Bronchial epithelial cell (primary cell): Measurements from ENCODE around the gene WNT7B. TPM values are rescaled to one million over a fixed set of nuclear protein-coding genes. Genes with fewer than 3 reads are reported as not detected.

Experiments
- DNase-seq: peaks from one replicate; pipeline ENCODE4 v3.0.0-alpha.2; 2010; ENCODE audit warnings: low read depth
- FAIRE-seq: peaks from 2 replicates; lab custom pipeline; 2011; peaks lifted over from hg19 to GRCh38; lab: Jason Lieb, UNC
- H3K27me3 ChIP-seq: 2 replicates; pipeline ENCODE4 v1.5.1; 2011; ENCODE audit warnings: low read length; ENCODE audit not compliant: control insufficient read depth, insufficient read depth
- H3K36me3 ChIP-seq: 2 replicates; pipeline ENCODE4 v1.5.1; 2011; ENCODE audit warnings: low read length; ENCODE audit not compliant: control insufficient read depth, insufficient read depth
- H3K4me3 ChIP-seq: 2 replicates; pipeline ENCODE4 v1.5.1; 2011; ENCODE audit warnings: mild to moderate bottlenecking, low read depth, low read length, control low read depth
- total RNA-seq: library from RNA; depleted of rRNA; stranded (reverse); fragments of >200 nt; gene quantifications from 2 replicates; pipeline ENCODE4 v1.2.1, GENCODE V29; 2014
- TF ChIP-seq, protein P1 (sequence below): IDR thresholded peaks from 2 replicates; pipeline ENCODE4 v1.5.1; 2011; ENCODE audit warnings: mild to moderate bottlenecking, moderate library complexity, low read length, control low read depth, inconsistent platforms; ENCODE audit not compliant: insufficient read depth, severe bottlenecking

The WNT7B gene
- total RNA-seq, 1 donor from 2014 or later = 18.2 TPM

DNA sequence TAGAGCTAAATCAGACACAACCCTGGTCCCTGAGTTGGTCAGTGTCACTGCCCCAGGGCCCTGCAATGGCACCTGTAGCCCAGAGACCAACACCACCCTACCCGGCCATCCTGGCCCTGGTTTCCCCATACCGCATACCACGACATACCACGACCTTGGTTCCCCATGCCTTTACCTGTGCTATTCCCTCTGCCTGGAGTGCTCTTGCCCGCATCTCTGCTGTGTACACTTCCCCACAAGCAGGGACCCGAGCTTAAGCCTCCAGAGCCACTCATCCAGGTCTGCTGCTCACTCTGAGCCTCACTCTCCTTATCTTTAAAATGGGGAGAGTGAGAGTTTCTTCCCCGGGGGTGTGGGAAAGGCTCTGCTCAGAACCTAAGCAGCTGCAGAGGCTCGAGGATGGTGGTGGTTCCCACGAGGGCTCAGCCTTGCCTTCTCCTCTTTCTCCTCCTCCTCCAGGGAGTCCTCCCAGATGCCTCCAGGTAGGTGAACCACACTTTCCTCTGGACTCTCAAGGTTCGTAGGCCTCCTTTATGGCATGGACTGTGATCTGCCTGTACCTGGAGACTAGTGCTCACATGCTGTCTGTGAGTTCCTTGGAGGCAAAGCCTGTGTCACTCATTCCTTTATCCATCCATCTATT lies 48.1 kb downstream of the WNT7B start:
- Histone ChIP-seq H3K36me3 (peaks cover 10% of the 10 kb centered on the region), H3K27me3 (no peaks in the 10 kb centered on the region), H3K4me3 (no peak overlapping the region)
- FAIRE-seq (peak; percentile 70), DNase-seq (no peak)
- TF ChIP-seq, protein P1, sequence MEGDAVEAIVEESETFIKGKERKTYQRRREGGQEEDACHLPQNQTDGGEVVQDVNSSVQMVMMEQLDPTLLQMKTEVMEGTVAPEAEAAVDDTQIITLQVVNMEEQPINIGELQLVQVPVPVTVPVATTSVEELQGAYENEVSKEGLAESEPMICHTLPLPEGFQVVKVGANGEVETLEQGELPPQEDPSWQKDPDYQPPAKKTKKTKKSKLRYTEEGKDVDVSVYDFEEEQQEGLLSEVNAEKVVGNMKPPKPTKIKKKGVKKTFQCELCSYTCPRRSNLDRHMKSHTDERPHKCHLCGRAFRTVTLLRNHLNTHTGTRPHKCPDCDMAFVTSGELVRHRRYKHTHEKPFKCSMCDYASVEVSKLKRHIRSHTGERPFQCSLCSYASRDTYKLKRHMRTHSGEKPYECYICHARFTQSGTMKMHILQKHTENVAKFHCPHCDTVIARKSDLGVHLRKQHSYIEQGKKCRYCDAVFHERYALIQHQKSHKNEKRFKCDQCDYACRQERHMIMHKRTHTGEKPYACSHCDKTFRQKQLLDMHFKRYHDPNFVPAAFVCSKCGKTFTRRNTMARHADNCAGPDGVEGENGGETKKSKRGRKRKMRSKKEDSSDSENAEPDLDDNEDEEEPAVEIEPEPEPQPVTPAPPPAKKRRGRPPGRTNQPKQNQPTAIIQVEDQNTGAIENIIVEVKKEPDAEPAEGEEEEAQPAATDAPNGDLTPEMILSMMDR = no peak

DNA sequence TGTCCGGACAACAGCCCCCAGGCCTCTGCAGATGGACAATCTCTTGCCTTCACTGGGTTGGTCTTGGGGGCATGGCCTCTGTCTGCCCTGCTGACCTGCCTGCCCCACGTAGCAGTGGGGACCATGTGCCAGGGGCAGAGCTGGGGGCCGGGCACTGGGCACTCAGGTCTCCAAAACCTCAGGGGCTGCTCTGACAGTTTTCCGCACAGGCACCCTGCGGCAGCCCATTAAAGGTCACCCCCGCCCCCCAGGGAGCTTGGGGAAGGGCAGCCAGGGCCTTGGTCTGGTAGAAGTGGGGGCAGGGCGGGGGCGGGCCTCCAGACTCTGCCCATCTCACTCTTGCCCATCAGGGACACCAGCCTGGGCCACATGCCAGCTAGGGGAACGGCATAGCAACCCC lies 49.9 kb downstream of the WNT7B start:
- TF ChIP-seq, protein P1 = no peak
- Histone ChIP-seq H3K36me3 (peaks cover 10% of the 10 kb centered on the region), H3K27me3 (no peaks in the 10 kb centered on the region), H3K4me3 (no peak overlapping the region)
- DNase-seq = no peak
- no peak for FAIRE-seq

DNA sequence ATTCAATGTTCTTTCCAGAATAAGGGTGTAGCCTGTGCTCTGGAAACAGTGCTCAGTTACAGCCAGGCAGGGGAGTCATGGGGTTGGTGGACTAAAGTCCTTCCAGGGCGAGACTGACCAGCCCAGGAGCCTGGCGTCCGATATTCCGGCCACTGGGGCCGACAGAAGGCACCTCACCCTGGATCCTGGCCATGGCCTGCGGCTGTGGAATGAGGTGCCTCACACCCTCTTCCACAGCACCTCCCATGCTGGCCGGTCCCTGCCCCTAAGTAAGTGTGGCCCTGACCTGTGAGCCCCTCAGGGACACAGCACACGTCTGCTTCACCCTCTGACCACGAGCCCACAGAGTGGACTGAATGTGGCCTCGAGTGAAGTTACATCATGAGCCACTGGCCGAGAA lies 50.5 kb downstream of the WNT7B start:
- peaks cover 11% of the 10 kb centered on the region for H3K36me3 ChIP-seq
- H3K27me3 ChIP-seq = no peaks in the 10 kb centered on the region
- FAIRE-seq (no peak), DNase-seq (no peak)
- TF ChIP-seq, protein P1 = no peak
- H3K4me3 ChIP-seq = no peak overlapping the region

DNA sequence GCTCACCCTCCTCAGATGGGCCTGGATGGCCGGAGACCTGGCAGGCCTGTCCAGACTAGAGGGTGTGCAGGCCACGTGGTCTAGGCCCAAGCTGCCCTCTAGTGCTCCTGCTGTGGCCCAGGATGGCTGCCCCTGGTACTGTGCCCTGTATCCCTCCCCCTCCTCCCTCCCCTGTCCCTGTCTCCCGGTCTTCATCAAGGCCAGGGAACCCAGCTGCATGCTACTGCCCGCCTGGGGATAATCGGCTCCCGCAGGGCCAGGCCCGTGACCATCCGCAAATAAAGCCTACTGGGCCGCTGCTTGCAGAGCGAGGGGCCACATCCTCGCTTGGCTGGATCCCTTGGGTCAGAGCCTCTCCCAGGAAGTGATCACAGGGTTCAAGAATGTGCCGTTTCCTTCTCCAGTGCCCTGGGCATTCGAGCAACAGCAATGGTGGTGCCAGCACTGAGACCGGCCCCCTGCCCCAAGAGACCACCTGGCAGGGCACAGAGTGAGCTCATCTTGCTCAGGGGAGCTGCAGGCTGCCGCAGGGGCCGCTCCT lies 51.1 kb downstream of the WNT7B start:
- TF ChIP-seq, protein P1 = no peak
- FAIRE-seq (no peak), DNase-seq (peak; percentile 63)
- H3K4me3 ChIP-seq = no peak overlapping the region
- no peaks in the 10 kb centered on the region for H3K27me3 ChIP-seq
- H3K36me3 ChIP-seq = peaks cover 9% of the 10 kb centered on the region

DNA sequence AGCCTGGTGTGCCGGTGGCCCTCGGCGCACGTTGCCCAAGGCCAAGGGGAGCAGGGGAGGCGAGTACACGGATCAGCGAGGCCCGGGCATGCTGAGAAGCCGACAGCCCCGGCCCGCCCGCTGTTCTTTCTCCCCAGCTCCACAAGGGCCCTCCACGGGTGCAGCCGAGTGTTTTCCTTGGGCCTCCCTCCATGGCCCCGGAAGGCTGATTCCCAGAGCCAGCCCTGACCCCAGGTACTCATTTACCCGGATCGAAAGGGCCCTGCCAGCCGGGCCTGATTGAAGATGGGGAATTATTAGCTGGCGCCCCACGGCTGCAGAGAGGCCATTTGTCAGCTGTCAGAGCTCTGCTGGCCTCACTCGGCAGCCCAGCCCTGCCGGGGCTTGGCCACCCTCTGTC lies 53.1 kb downstream of the WNT7B start:
- FAIRE-seq = no peak
- H3K27me3 ChIP-seq = no peaks in the 10 kb centered on the region
- no peak for DNase-seq
- TF ChIP-seq, protein P1 = no peak
- no peak overlapping the region for H3K4me3 ChIP-seq
- peaks cover 6% of the 10 kb centered on the region for H3K36me3 ChIP-seq

DNA sequence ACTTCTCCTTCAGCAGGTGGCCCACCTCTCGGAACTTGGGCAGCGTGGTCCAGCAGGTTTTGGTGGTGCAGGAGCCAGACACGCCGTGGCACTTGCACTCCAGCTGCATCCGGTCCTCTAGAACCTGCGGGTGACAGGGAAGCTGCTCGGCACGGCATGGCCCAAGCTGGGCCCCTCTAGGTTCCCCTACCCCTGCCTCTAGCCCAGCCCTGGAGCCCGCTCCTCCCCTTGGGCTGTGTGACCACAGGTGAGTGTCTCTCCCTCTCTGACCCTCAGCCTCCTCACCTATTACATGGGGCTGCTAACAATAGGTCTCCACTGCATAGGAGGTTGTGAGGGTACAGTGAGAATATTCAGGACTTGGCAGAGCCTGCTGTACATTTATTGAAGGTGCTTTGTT lies 53.8 kb downstream of the WNT7B start:
- TF ChIP-seq, protein P1 = no peak
- no peaks in the 10 kb centered on the region for H3K27me3 ChIP-seq
- H3K36me3 ChIP-seq = peaks cover 6% of the 10 kb centered on the region
- no peak overlapping the region for H3K4me3 ChIP-seq
- FAIRE-seq (no peak), DNase-seq (no peak)
